NOMO-1 treated with DMSO at 0.1 percent for 48 hours (cell line): ENCODE results near the gene ZNF502.
A peak's percentile ranks its signal among the peaks of the same experiment; 100 is the strongest.
"Not testable (repeated sequence)": the region's sequence is repeated elsewhere in the genome, so short reads cannot be mapped to it uniquely, and the experiment has no call there.

Source experiments
- DNase-seq: peaks from one replicate; lab custom pipeline; 2025; ENCODE audit not compliant: unreplicated experiment; lab: John Stamatoyannopoulos, UW

The ZNF502 gene

GRCh38 chr3:44712455-44713075, at the start of gene ZNF502:
Gene ZNF502 (plus strand): TSS chr3:44712660. CDS start chr3:44720262, 7,602 bp downstream.
- no peak for DNase-seq

GRCh38 chr3:44665173-44665572, 47.3 kb upstream of the ZNF502 start:
- no peak for DNase-seq

GRCh38 chr3:44666346-44666745, 46.1 kb upstream of the ZNF502 start:
- no peak for DNase-seq

GRCh38 chr3:44669760-44670159, 42.7 kb upstream of the ZNF502 start:
- DNase-seq, result no peak

- not testable (repeated sequence) for DNase-seq
These were observed 39.0 kb upstream of the ZNF502 start for GRCh38 chr3:44673466-44673865.

GRCh38 chr3:44674211-44674610, 38.2 kb upstream of the ZNF502 start:
- no peak for DNase-seq

GRCh38 chr3:44678480-44679116, 33.9 kb upstream of the ZNF502 start:
- DNase-seq, result no peak

- DNase-seq, result no peak
These were observed 31.5 kb upstream of the ZNF502 start for GRCh38 chr3:44680921-44681455.

GRCh38 chr3:44682182-44682896, 30.1 kb upstream of the ZNF502 start:
- DNase-seq, result no peak

GRCh38 chr3:44685128-44685800, 27.2 kb upstream of the ZNF502 start:
- peak; percentile 64 for DNase-seq

GRCh38 chr3:44687898-44688297, 24.6 kb upstream of the ZNF502 start:
- DNase-seq, result no peak

- DNase-seq, result no peak
These were observed 9.0 kb downstream of the ZNF502 start for GRCh38 chr3:44721231-44722102.

GRCh38 chr3:44722103-44722401, 9.6 kb downstream of the ZNF502 start:
- no peak for DNase-seq

- DNase-seq, result peak; percentile 43
These were observed 17.0 kb downstream of the ZNF502 start, which contains the start of gene ZNF501 for GRCh38 chr3:44729384-44729910. Gene ZNF501 (plus strand): TSS chr3:44729635. CDS start chr3:44734422, 4,787 bp downstream.

GRCh38 chr3:44734646-44735168, 22.2 kb downstream of the ZNF502 start:
- no peak for DNase-seq

- peak; percentile 6 for DNase-seq
These were observed 48.6 kb downstream of the ZNF502 start for GRCh38 chr3:44761101-44761423.

- peak; percentile 90 for DNase-seq
These were observed 49.1 kb downstream of the ZNF502 start, which contains the start of the genes KIAA1143 and KIF15 for GRCh38 chr3:44761424-44762169. Gene KIAA1143 (minus strand): TSS chr3:44761619. CDS start chr3:44761602, 17 bp downstream. Gene KIF15 (plus strand): TSS chr3:44761794. CDS start chr3:44761866, 72 bp downstream.

GRCh38 chr3:44762170-44762677, 49.8 kb downstream of the ZNF502 start:
- peak; percentile 2 for DNase-seq

- DNase-seq, result no peak
These were observed 50.2 kb downstream of the ZNF502 start for GRCh38 chr3:44762690-44763089.
